Testis (tissue), 2 donors: ENCODE results near the gene HEPHL1.

ENCODE experiments used
- CTCF ChIP-seq, 3 experiments: fragments of 450-650 bp in 2 of 3; fragments of 200-600 bp in 1 of 3; sonication (generic) in 1 of 3; IDR thresholded peaks; one replicate each; pipeline ENCODE4 v1.5.1; 2016 to 2019; ENCODE audit warnings: antibody characterized with exemption in 3 of 3, mild to moderate bottlenecking in 2 of 3, moderate library complexity in 1 of 3
- POLR2A ChIP-seq: fragments of 450-650 bp; IDR thresholded peaks from one replicate; pipeline ENCODE4 v1.6.1; 2017; ENCODE audit warnings: antibody characterized with exemption, mild to moderate bottlenecking, moderate library complexity

- no peak for TF ChIP-seq POLR2A
- no peak for TF ChIP-seq CTCF (IDR thresholded peaks at IDR 0.05)
These were observed 83.6 kb downstream of the HEPHL1 start for GRCh38 chr11:94104734-94105133.
